Putamen (tissue), 1 donor: ENCODE measurements around the gene GJA4.

ENCODE experiments used
- DNase-seq: peaks from one replicate; pipeline ENCODE4 v3.0.0-alpha.2; 2016; ENCODE audit warnings: low spot score

The GJA4 gene

DNA sequence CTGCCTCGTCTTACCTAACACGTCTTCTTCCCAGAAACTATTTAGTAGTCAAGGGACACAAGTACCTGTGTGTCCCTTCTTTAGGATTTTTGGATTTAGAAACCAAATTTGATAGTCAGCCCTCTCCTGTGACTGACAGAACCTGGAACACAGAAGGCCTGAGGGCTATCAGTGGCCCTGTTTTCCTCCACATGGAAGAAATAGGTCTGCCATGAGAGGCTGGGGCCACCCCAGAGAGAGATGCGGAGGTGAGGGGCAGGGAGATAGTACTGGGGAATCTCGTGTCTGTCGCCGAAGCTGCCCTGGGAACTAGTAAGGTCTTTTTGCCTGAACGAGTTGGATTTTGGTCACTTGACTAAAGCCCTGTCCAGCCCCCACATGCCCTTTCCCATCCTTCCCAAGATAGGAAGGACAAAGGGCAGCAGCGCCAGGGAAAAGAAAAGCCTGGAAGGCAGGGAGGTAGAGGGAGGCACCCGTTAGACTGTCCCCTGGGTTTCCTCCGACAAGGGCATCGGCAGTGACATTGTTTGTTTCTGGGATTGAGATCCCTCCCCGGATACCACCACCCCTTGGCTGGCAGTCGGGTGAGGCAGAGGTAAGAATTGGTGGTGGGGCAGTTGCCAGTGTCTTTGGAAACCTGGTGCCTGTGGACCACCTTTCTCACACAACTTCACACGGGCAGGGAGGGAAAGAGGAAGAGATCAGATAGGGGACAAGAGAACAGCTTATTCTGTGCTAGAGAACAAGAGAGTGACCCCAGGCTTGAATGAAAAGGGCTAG, 46.9 kb downstream of the GJA4 start:
- no peak for DNase-seq

DNA sequence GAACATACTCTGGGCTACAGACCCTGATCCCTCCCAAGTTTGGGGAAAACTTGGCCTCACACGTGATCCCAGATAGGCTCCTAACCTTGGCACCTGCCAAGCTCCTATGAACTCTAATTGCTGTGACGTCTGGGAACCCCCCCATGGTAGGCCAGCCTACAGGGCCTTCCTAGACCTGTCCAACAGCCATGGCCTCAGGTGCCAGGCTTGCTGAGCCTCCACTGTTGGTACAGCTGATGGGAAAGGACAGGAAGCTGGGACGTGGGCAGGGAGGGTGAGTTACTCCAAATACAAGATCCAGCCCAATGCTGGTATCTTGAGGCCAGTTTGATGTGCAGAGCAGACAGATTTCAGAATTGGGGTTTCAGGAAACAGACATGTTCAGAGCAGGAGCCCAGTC, 47.6 kb downstream of the GJA4 start:
- DNase-seq = no peak

DNA sequence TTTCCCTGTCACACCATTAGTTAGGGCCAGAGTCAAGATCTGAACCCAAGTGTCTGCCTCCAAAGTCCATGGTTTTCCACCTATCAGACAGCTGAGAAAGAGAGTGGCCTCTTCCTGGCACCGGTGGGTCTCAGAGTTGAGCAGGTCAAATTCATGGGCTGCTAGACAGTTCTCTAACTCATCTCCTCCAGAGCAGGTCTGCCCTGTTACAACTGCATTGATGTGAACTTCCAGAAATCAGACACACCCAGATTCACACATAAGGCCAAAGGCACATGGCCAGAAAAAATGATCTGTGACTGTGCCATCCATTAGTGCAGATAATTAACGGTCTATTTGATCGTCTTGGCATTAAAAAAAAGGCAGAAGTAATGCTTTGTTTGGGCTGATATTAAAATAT, 49.3 kb downstream of the GJA4 start:
- DNase-seq = no peak

DNA sequence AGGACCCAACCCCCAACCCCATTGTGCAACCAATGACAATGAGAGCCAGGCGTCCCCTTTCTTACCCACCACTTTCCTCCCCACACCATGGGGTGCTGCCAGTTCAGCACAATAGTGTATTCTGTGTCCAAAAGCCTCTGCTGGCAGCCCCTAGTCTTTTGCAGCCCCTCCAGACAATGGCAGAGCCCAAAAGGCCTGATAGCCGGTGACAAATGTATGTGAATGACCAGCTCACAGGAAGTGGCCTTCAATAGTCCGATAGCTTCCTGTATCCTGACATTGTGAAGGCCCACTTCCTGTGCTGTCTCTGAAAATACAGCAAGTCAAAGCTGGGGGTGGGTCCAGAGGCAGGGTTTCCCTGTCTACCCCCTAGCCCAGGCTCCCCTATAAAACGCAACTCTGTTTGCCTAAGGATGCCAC, 50.2 kb downstream of the GJA4 start:
- no peak for DNase-seq

DNA sequence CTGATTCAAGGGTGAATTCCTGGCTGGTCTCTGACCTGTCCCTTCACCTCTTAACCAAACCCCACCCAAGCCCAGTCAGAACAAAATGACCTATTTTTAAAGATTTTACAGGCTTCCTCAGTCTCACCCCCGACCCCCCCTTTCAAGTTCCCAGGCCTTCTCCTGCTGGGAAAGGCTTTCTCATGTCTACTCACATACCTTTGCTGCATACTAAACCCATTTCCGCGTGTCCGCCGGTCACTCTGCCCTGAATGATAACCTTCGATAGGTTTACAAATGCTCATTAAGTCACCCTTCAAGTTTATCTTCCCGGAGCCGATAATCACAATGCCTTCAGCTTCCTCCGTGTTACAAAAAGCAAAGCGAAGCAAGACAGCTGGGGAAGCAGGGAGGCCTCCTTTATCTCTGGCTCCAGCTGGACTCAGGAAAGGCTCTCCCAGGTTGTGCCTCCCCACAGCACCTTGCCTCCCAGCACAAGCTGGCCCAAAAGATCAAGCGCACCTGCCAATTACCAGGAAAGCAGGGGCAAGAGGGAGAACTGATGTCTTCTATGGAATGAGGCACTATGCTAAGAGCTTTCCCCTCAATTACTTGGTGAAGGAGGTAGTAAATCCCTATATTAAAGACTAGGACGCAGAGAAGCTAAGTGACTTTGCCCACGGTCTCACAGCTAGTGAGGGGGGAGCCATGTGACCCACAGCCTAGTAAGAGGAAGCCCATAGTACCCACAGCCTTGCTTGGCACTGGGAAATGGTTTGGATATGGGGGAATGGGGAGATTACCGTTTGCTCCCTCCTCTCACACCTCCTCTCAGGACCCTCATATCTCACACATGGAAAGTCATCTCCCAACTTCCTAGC, 50.8 kb downstream of the GJA4 start:
- no peak for DNase-seq

DNA sequence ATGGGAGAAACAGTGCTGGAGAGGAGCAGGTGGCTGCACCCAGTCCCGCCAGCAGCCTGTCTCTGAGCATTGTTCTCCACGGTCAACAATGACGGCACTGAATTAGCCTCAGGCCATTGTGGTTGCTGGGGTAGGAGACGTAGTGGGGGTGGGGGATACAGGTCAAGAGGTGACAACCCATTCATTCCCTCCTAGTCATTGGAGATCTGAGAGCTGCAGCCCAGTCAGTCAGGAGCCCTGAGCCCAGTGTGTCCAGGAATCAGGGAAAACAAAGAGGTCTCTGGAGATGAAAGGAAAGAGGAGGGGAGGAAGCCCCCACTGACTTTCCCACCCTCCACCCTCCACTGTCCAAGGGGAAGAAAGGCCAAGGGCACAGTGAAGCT, 51.4 kb downstream of the GJA4 start:
- DNase-seq = no peak
